GM12878 (cell line): Measurements from ENCODE around the gene ETFBKMT. TPM values are rescaled to one million over a fixed set of nuclear protein-coding genes. Genes with fewer than 3 reads are reported as not detected.
A peak's percentile ranks its signal among the peaks of the same experiment; 100 is the strongest.

ENCODE experiments used
- ATAC-seq: fragments of 200-7000 bp; cut with Tn5 transposase; 3 replicates; pipeline ENCODE4 v1.9.1; 2020; ENCODE audit warnings: mild to moderate bottlenecking, moderate library complexity
- BruUV-seq: library from RNA; stranded (reverse); fragments of 400-500 nt; replicated peaks from 2 replicates; lab custom pipeline; 2021; lab: Mats Ljungman, UMichigan
- CTCF ChIA-PET: fragments of 300-600 bp; sonication (Branson Sonifier 250); formaldehyde crosslinking; extraction: SDS; loops from one replicate; lab custom pipeline; 2021; ENCODE audit warnings: inconsistent platforms; lab: Yijun Ruan, JAX
- POLR2A ChIA-PET: fragments of 350-600 bp; formaldehyde crosslinking; extraction: SDS; loops from one replicate; lab custom pipeline; 2021; ENCODE audit warnings: inconsistent platforms; lab: Charles Lee
- RAD21 ChIA-PET: fragments of 300-600 bp; sonication (Branson Sonifier 250); formaldehyde crosslinking; loops from one replicate; lab custom pipeline; 2023; ENCODE audit warnings: antibody characterized with exemption; ENCODE audit not compliant: unreplicated experiment; lab: Charles Lee
- SMC1A ChIA-PET: fragments of 300-600 bp; sonication (Branson Sonifier 250); formaldehyde crosslinking; loops from one replicate; lab custom pipeline; 2023; ENCODE audit not compliant: unreplicated experiment, uncharacterized antibody; lab: Charles Lee
- DNase-seq: peaks from one replicate; pipeline ENCODE4 v3.0.0-alpha.2; 2011; ENCODE audit warnings: low read depth, low spot score
- FAIRE-seq: peaks from 3 replicates; lab custom pipeline; 2011; peaks lifted over from hg19 to GRCh38; lab: Jason Lieb, UNC
- H2AFZ ChIP-seq: 2 replicates; pipeline ENCODE4 v1.6.0; 2011; ENCODE audit warnings: low read depth, low read length, control low read depth; ENCODE audit not compliant: control insufficient read depth
- H3K27ac ChIP-seq: 2 replicates; pipeline ENCODE4 v1.5.1; 2011; ENCODE audit warnings: control low read depth; ENCODE audit not compliant: control insufficient read depth, insufficient read depth
- H3K27me3 ChIP-seq, 2 experiments: replicated peaks in 1 of 2; 2 replicates each; pipeline versions ENCODE4 v1.6.0 to v1.6.1; 2011; ENCODE audit warnings: low read length in 1 of 2; ENCODE audit not compliant: control insufficient read depth in 2 of 2, insufficient read depth in 2 of 2
- H3K36me3 ChIP-seq, 2 experiments: 2 replicates each; pipeline ENCODE4 v1.5.1; 2011; ENCODE audit warnings: low read length in 1 of 2; ENCODE audit not compliant: control insufficient read depth in 2 of 2, insufficient read depth in 2 of 2
- H3K4me1 ChIP-seq: 2 replicates; pipeline ENCODE4 v1.6.1; 2011; ENCODE audit warnings: mild to moderate bottlenecking, low read length, moderate library complexity, mixed read lengths; ENCODE audit not compliant: control insufficient read depth, insufficient read depth
- H3K4me2 ChIP-seq: 2 replicates; pipeline ENCODE4 v1.6.0; 2011; ENCODE audit warnings: control low read depth; ENCODE audit not compliant: control insufficient read depth, insufficient read depth
- H3K4me3 ChIP-seq: fragments of 200-600 bp; sonication (generic); 2 replicates; pipeline ENCODE4 v1.5.1; 2016
- H3K79me2 ChIP-seq: 2 replicates; pipeline ENCODE4 v1.6.0; 2011; ENCODE audit warnings: low read length; ENCODE audit not compliant: control insufficient read depth, insufficient read depth
- H3K9ac ChIP-seq: 2 replicates; pipeline ENCODE4 v1.8.0; 2011; ENCODE audit warnings: low read length, control low read depth, mixed read lengths; ENCODE audit not compliant: control insufficient read depth, insufficient read depth
- H3K9me3 ChIP-seq: replicated peaks from 3 replicates; pipeline ENCODE4 v1.5.1; 2011; ENCODE audit warnings: mild to moderate bottlenecking, low read length; ENCODE audit not compliant: control insufficient read depth, insufficient read depth
- H4K20me1 ChIP-seq: 2 replicates; pipeline ENCODE4 v1.6.0; 2011; ENCODE audit not compliant: control insufficient read depth, insufficient read depth
- CHD4 ChIP-seq: fragments of 200-600 bp; sonication (generic); IDR thresholded peaks from 2 replicates; pipeline ENCODE4 v1.6.1; 2016; ENCODE audit warnings: mild to moderate bottlenecking
- IKZF2 ChIP-seq, 2 experiments: fragments of 450-650 bp; IDR thresholded peaks; 2 replicates each; pipeline ENCODE4 v1.6.1; 2017; ENCODE audit warnings: mild to moderate bottlenecking in 2 of 2, moderate library complexity in 2 of 2
- KLF5 ChIP-seq: fragments of 450-650 bp; IDR thresholded peaks from 2 replicates; pipeline ENCODE4 v1.6.1; 2014; ENCODE audit warnings: mild to moderate bottlenecking; ENCODE audit not compliant: partially characterized antibody
- NFIC ChIP-seq: IDR thresholded peaks from 2 replicates; pipeline ENCODE4 v1.6.1; 2012; ENCODE audit warnings: low read depth, mild to moderate bottlenecking, inconsistent platforms, low read length, moderate library complexity
- NFYB ChIP-seq: IDR thresholded peaks from 2 replicates; pipeline ENCODE4 v1.6.1; 2011; ENCODE audit warnings: low read depth, mild to moderate bottlenecking, low read length, improper control_type of control experiment, moderate library complexity; ENCODE audit not compliant: insufficient read depth
- POU2F2 ChIP-seq: IDR thresholded peaks from 3 replicates; pipeline ENCODE4 v1.6.1; 2011; ENCODE audit warnings: low read depth, mild to moderate bottlenecking, low read length, borderline replicate concordance
- RB1 ChIP-seq: fragments of 450-650 bp; formaldehyde crosslinking; IDR thresholded peaks from 2 replicates; pipeline ENCODE4 v1.6.1; 2017; ENCODE audit warnings: mild to moderate bottlenecking, borderline replicate concordance
- TARDBP ChIP-seq: IDR thresholded peaks from 2 replicates; pipeline ENCODE4 v1.6.1; 2016; ENCODE audit warnings: borderline replicate concordance
- USF2 ChIP-seq: IDR thresholded peaks from 2 replicates; pipeline ENCODE4 v1.6.1; 2011; ENCODE audit warnings: low read depth, low read length, improper control_type of control experiment, borderline replicate concordance
- ZBED1 ChIP-seq: IDR thresholded peaks from 2 replicates; pipeline ENCODE4 v1.6.1; 2016; ENCODE audit warnings: borderline replicate concordance
- ZNF687 ChIP-seq: fragments of 450-650 bp; IDR thresholded peaks from 2 replicates; pipeline ENCODE4 v1.6.1; 2017; ENCODE audit warnings: mild to moderate bottlenecking, moderate library complexity
- ZSCAN29 ChIP-seq: fragments of 450-650 bp; IDR thresholded peaks from 2 replicates; pipeline ENCODE4 v1.6.1; 2017; ENCODE audit warnings: mild to moderate bottlenecking, moderate library complexity
- WGBS: methylation state at CpG from one replicate; pipeline ENCODE4 v1.1.6; 2016; ENCODE audit warnings: low lambda C conversion rate; ENCODE audit not compliant: insufficient replicate concordance, insufficient coverage; ENCODE audit errors: missing lambda C conversion rate; 5-methylcytosine and 5-hydroxymethylcytosine counted together
- in situ Hi-C: fragments of 300-500 bp; cut with MboI; formaldehyde crosslinking; loops from 9 replicates; pipeline ENCODE4 v1.14.3; 2018; ENCODE audit warnings: mixed read lengths
- intact Hi-C: fragments of 100-400 bp; cut with micrococcal nuclease; formaldehyde crosslinking; loops from one replicate; pipeline ENCODE4 v1.14.2; 2022; ENCODE audit not compliant: unreplicated experiment
- polyA plus RNA-seq, 11 experiments: library from polyadenylated mRNA; depleted of rRNA in 4 of 11; unstranded in 6 of 11; stranded (reverse) in 5 of 11; fragments of >200 nt; fragmentation: Nextera tagmentation in 4 of 11; fragmentation: Illumina TruSeq in 1 of 11; extraction: Ambion mirVana in 4 of 11; extraction: Trizol in 1 of 11; gene quantifications; 1 replicate in 1 of 11; 2 replicates in 10 of 11; pipeline versions ENCODE4 v1.2.1 to v1.2.3, GENCODE V29; 2011 to 2016; ENCODE audit warnings: inconsistent platforms in 2 of 11, missing spikeins in 2 of 11, low read depth in 1 of 11
- total RNA-seq, 4 experiments: library from RNA; depleted of rRNA in 3 of 4; stranded (reverse); fragments of >200 nt in 3 of 4; fragmentation: Illumina TruSeq in 1 of 4; extraction: Trizol in 1 of 4; gene quantifications; 2 replicates each; pipeline versions ENCODE4 v1.2.1 to v1.2.3, GENCODE V29; 2013 to 2021
- TF ChIP-seq, protein P1 (sequence below), 3 experiments: IDR thresholded peaks in 2 of 3; conservative IDR thresholded peaks in 1 of 3; 2 replicates each; pipeline ENCODE4 v1.5.1; 2011; ENCODE audit warnings: low read depth in 3 of 3, low read length in 3 of 3, mild to moderate bottlenecking in 3 of 3, control low read depth in 2 of 3, moderate library complexity in 2 of 3, inconsistent platforms in 1 of 3, mixed read lengths in 1 of 3; ENCODE audit not compliant: control insufficient read depth in 2 of 3, insufficient read depth in 1 of 3; ENCODE audit errors: extremely low read depth in 1 of 3

Gene ETFBKMT
- total and polyA plus RNA-seq, 10 of the 15 experiments (the other 5 are each of a cell fraction or from before 2014, with no cell fraction given): 0.25 to 1.1 (median 0.65) TPM

GRCh38 chr12:31715283-31715825, 55.9 kb downstream of the ETFBKMT start:
- H3K4me2 ChIP-seq: peak overlapping the region; percentile 77
- ChIA-PET SMC1A (interaction anchor here (0.9 to 3.4 kb wide), 29 partner anchors 8 to 597 kb away, joined by 3 to 33 read pairs (median 6); partner anchors contain the start of genes AMN1 and ETFBKMT), RAD21 (interaction anchor here (0.6 to 5.2 kb wide), 19 partner anchors 9 to 597 kb away, joined by 3 to 30 read pairs (median 5); partner anchors contain the start of gene AMN1), CTCF (interaction anchor here (0.5 to 1.6 kb wide), 12 partner anchors 10 to 214 kb away, joined by 3 to 12 read pairs (median 4); no protein-coding TSS in a partner anchor), POLR2A (interaction anchor here (0.8 to 2.9 kb wide), 9 partner anchors 10 to 244 kb away, joined by 3 to 14 read pairs (median 6); partner anchors contain the start of genes AMN1 and RESF1)
- no peaks in the 10 kb centered on the region for H3K27me3 ChIP-seq
- 3% methylated on average over 5 of the region's 5 CpGs for WGBS
- no peaks in the 10 kb centered on the region for H4K20me1 ChIP-seq
- intact Hi-C loops (no loop called here), in situ Hi-C loops (no loop called here)
- no TSS peak for BruUV-seq
- no peaks in the 10 kb centered on the region for H3K36me3 ChIP-seq
- H3K9ac ChIP-seq: peak overlapping the region; percentile 79
- ATAC-seq (peak; percentile 95), DNase-seq (peak; percentile 77), FAIRE-seq (peak; percentile 81)
- peaks cover 6% of the 10 kb centered on the region for H3K9me3 ChIP-seq
- H3K4me3 ChIP-seq: peak overlapping the region; percentile 54; the same call in 1 of the 2 replicates
- peak overlapping the region; percentile 90 for H3K27ac ChIP-seq
- no peaks in the 10 kb centered on the region for H3K79me2 ChIP-seq
- H2AFZ ChIP-seq: peak overlapping the region; percentile 99
- H3K4me1 ChIP-seq: peaks cover 10% of the 10 kb centered on the region
- TF ChIP-seq USF2: no peak
- 0 out of 2 replicates have a peak, but pooled peaks have one; percentile 2 for TF ChIP-seq ZBED1
- TF ChIP-seq ZNF687: peak; percentile 84
- no peak for TF ChIP-seq ZSCAN29
- TF ChIP-seq RB1: no peak
- TF ChIP-seq KLF5: peak; percentile 31
- TF ChIP-seq, protein P1, sequence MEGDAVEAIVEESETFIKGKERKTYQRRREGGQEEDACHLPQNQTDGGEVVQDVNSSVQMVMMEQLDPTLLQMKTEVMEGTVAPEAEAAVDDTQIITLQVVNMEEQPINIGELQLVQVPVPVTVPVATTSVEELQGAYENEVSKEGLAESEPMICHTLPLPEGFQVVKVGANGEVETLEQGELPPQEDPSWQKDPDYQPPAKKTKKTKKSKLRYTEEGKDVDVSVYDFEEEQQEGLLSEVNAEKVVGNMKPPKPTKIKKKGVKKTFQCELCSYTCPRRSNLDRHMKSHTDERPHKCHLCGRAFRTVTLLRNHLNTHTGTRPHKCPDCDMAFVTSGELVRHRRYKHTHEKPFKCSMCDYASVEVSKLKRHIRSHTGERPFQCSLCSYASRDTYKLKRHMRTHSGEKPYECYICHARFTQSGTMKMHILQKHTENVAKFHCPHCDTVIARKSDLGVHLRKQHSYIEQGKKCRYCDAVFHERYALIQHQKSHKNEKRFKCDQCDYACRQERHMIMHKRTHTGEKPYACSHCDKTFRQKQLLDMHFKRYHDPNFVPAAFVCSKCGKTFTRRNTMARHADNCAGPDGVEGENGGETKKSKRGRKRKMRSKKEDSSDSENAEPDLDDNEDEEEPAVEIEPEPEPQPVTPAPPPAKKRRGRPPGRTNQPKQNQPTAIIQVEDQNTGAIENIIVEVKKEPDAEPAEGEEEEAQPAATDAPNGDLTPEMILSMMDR (IDR thresholded peaks at IDR 0.05 in 2 of 3, conservative IDR thresholded peaks at IDR 0.05 in 1 of 3; ENCODE audit: control insufficient read depth in 2 of 3, extremely low read depth in 1 of 3, insufficient read depth in 1 of 3, low read depth in 3 of 3, low read length in 3 of 3): no peak
- peak; percentile 38; the same call in 1 of the 2 replicates for TF ChIP-seq NFIC
- no peak for TF ChIP-seq NFYB
- no peak for TF ChIP-seq CHD4
- no peak for TF ChIP-seq TARDBP
- peak; percentile 54 to 72; a peak in 2 of 4 replicates for TF ChIP-seq IKZF2 (IDR thresholded peaks at IDR 0.05)
- TF ChIP-seq POU2F2: peak; percentile 62; the same call in 1 of the 3 replicates
